Colonic mucosa (tissue), 4 donors: Measurements from ENCODE around the gene XDH. TPM values are rescaled to one million over a fixed set of nuclear protein-coding genes. Genes with fewer than 3 reads are reported as not detected.

ENCODE experiments used
- DNase-seq: peaks from one replicate; pipeline ENCODE4 v3.0.0-alpha.2; 2020
- H3K27ac ChIP-seq: fragments of 200-600 bp; one replicate; pipeline ENCODE4 v1.8.0; 2021
- H3K27me3 ChIP-seq: fragments of 200-600 bp; one replicate; pipeline ENCODE4 v1.8.0; 2021
- H3K36me3 ChIP-seq: fragments of 200-600 bp; one replicate; pipeline ENCODE4 v1.8.0; 2021
- H3K4me1 ChIP-seq: fragments of 200-600 bp; one replicate; pipeline ENCODE4 v1.8.0; 2021; ENCODE audit warnings: mild to moderate bottlenecking
- H3K4me3 ChIP-seq: fragments of 200-600 bp; one replicate; pipeline ENCODE4 v1.8.0; 2021
- H3K9ac ChIP-seq, 2 donors: one replicate each; pipeline ENCODE4 v1.7.0; 2013; ENCODE audit warnings: control low read depth in 2 of 2, low read depth in 2 of 2, low read length in 2 of 2
- H3K9me3 ChIP-seq: fragments of 200-600 bp; one replicate; pipeline ENCODE4 v1.8.0; 2021
- CTCF ChIP-seq: fragments of 200-600 bp; IDR thresholded peaks from one replicate; pipeline ENCODE4 v1.8.0; 2022; ENCODE audit warnings: antibody characterized with exemption, mild to moderate bottlenecking
- intact Hi-C: fragments of 100-400 bp; cut with DNase I; formaldehyde crosslinking; loops from one replicate; pipeline ENCODE4 v1.14.1; 2022
- total RNA-seq, 2 donors: library from RNA; stranded (reverse); fragmentation: NEBNext Ultra II Directional in 1 of 2; extraction: Animal tissue kit (Norgen Biotek cat#: 25700) in 1 of 2; gene quantifications; one replicate each; pipeline ENCODE4 v1.2.1, GENCODE V29; 2021
- donor health status: healthy.
- donor health status: DM: no; HTN: no; CAD: no.
- donor health status: DM: no; HTN: no; CAD: no.

XDH gene
- total RNA-seq, 2 donors from 2014 or later = 18.4 to 44.4 TPM

GRCh38 chr2:31388736-31389135, 25.8 kb downstream of the XDH start:
- Histone ChIP-seq H3K9ac (no peak overlapping the region), H3K4me1 (no peaks in the 10 kb centered on the region), H3K27ac (no peak overlapping the region), H3K36me3 (no peaks in the 10 kb centered on the region), H3K9me3 (no peaks in the 10 kb centered on the region), H3K4me3 (no peak overlapping the region), H3K27me3 (no peaks in the 10 kb centered on the region)
- no peak for DNase-seq
- intact Hi-C loops = no loop called here
- no peak for TF ChIP-seq CTCF

GRCh38 chr2:31387850-31388249, 26.7 kb downstream of the XDH start:
- Histone ChIP-seq H3K36me3 (no peaks in the 10 kb centered on the region), H3K9me3 (no peaks in the 10 kb centered on the region), H3K4me3 (no peak overlapping the region), H3K9ac (no peak overlapping the region), H3K27me3 (no peaks in the 10 kb centered on the region), H3K4me1 (no peaks in the 10 kb centered on the region), H3K27ac (no peak overlapping the region)
- intact Hi-C loops = no loop called here
- no peak for TF ChIP-seq CTCF
- no peak for DNase-seq

- intact Hi-C loops = no loop called here
- no peak overlapping the region for H3K27ac ChIP-seq
- H3K27me3 ChIP-seq = no peaks in the 10 kb centered on the region
- no peak for TF ChIP-seq CTCF
- no peaks in the 10 kb centered on the region for H3K4me1 ChIP-seq
- no peaks in the 10 kb centered on the region for H3K9me3 ChIP-seq
- no peak overlapping the region for H3K9ac ChIP-seq
- H3K4me3 ChIP-seq = no peak overlapping the region
- no peak for DNase-seq
- H3K36me3 ChIP-seq = no peaks in the 10 kb centered on the region
Observed at GRCh38 chr2:31386648-31387047, 27.9 kb downstream of the XDH start.

- intact Hi-C loops = no loop called here
- H3K27me3 ChIP-seq = no peaks in the 10 kb centered on the region
- no peak for TF ChIP-seq CTCF
- H3K4me1 ChIP-seq = no peaks in the 10 kb centered on the region
- H3K36me3 ChIP-seq = no peaks in the 10 kb centered on the region
- no peak overlapping the region for H3K27ac ChIP-seq
- H3K9me3 ChIP-seq = no peaks in the 10 kb centered on the region
- DNase-seq = no peak
- no peak overlapping the region for H3K4me3 ChIP-seq
- no peak overlapping the region for H3K9ac ChIP-seq
Observed at GRCh38 chr2:31386172-31386571, 28.4 kb downstream of the XDH start.

GRCh38 chr2:31384771-31385276, 29.7 kb downstream of the XDH start:
- H3K27me3 ChIP-seq = no peaks in the 10 kb centered on the region
- H3K36me3 ChIP-seq = no peaks in the 10 kb centered on the region
- no peaks in the 10 kb centered on the region for H3K9me3 ChIP-seq
- TF ChIP-seq CTCF = no peak
- intact Hi-C loops = no loop called here
- no peak overlapping the region for H3K4me3 ChIP-seq
- no peak for DNase-seq
- no peak overlapping the region for H3K27ac ChIP-seq
- no peaks in the 10 kb centered on the region for H3K4me1 ChIP-seq
- H3K9ac ChIP-seq = no peak overlapping the region

- no peak for DNase-seq
- no peak overlapping the region for H3K9ac ChIP-seq
- no peak overlapping the region for H3K27ac ChIP-seq
- intact Hi-C loops = no loop called here
- no peak overlapping the region for H3K4me3 ChIP-seq
- TF ChIP-seq CTCF = no peak
- no peaks in the 10 kb centered on the region for H3K36me3 ChIP-seq
- H3K9me3 ChIP-seq = no peaks in the 10 kb centered on the region
- no peaks in the 10 kb centered on the region for H3K4me1 ChIP-seq
- no peaks in the 10 kb centered on the region for H3K27me3 ChIP-seq
Observed at GRCh38 chr2:31384351-31384750, 30.2 kb downstream of the XDH start.
